NCI-H187 treated with DMSO at 0.1 percent for 48 hours (cell line): ENCODE measurements around the gene CASS4.
"Not testable (repeated sequence)": the region's sequence is repeated elsewhere in the genome, so short reads cannot be mapped to it uniquely, and the experiment has no call there.

Experiments used
- DNase-seq: peaks from one replicate; lab custom pipeline; 2025; lab: John Stamatoyannopoulos, UW

CASS4 gene, protein sequence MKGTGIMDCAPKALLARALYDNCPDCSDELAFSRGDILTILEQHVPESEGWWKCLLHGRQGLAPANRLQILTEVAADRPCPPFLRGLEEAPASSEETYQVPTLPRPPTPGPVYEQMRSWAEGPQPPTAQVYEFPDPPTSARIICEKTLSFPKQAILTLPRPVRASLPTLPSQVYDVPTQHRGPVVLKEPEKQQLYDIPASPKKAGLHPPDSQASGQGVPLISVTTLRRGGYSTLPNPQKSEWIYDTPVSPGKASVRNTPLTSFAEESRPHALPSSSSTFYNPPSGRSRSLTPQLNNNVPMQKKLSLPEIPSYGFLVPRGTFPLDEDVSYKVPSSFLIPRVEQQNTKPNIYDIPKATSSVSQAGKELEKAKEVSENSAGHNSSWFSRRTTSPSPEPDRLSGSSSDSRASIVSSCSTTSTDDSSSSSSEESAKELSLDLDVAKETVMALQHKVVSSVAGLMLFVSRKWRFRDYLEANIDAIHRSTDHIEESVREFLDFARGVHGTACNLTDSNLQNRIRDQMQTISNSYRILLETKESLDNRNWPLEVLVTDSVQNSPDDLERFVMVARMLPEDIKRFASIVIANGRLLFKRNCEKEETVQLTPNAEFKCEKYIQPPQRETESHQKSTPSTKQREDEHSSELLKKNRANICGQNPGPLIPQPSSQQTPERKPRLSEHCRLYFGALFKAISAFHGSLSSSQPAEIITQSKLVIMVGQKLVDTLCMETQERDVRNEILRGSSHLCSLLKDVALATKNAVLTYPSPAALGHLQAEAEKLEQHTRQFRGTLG

DNA sequence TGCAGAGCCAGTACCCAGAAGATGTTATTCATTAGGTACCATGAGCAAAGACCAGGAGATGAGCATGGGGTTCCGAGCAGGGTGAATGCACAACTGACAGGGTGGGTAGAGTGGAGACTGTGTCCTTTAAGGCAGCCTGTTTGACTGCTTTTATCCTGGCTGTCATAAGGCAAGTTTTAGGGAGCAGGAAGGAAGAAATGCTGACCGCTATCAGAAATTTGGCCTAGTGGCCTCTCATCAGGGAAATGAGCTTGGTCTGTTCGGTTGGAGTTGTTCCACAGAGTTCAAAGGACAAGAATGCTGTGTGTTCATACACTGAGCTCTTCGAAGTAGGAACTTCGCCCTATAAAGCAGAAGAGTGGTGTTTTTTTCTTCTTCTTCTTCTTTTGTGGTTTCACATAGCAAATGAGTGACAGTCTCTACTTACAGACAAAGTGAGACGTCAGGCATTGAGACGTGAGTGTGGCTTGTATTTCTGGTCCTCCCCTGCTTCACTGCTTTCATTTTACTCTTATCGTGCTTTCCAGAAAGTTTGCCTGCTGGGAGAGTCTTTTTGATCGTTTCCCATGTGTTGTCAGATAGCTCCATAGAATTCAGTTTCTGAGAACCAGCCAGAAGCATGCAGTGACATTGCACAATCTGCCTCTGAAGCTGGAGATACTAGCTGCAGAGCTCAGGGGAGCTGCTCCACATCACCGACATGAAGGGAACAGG is at the start of gene CASS4:
TSS of gene CASS4 (plus strand) at position 502 of the 714 bp plus-strand sequence. CDS start at position 701, 199 bp downstream.
- no peak for DNase-seq

DNA sequence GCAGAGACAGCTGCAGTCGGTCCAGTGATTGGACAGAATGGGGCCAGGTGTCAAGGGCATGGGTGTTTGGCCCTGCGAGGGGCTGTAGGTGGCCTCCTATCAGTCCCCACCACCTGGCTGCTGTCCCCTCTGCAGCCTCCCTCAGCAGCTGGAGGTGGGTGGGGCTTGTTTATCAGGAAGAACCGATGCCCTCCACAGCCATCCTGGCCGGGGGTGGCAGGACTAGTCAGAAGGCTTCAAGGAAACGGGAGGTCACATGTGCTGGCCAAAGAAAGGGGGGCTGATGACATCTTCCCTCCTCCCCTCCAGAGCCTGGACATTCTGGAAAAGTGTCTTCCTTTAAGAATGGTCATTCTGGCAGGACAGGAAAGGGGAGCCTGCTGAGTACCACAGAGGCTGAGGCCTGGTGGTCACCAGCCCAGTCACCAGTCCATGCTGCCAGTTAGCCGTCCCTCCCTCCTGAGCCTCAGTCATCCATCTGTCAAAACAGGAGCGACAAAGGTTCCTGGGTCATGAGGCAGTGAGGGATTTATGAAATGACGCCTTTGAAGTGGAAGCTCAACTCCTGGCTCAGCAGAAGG is 49.1 kb upstream of the CASS4 start:
- no peak for DNase-seq

- no peak for DNase-seq
These were observed 48.6 kb upstream of the CASS4 start for GRCh38 chr20:56363491-56363890.

GRCh38 chr20:56368351-56369134 is 43.5 kb upstream of the CASS4 start:
- DNase-seq: no peak

- DNase-seq: no peak
These were observed 42.9 kb upstream of the CASS4 start for GRCh38 chr20:56369179-56369578.

DNA sequence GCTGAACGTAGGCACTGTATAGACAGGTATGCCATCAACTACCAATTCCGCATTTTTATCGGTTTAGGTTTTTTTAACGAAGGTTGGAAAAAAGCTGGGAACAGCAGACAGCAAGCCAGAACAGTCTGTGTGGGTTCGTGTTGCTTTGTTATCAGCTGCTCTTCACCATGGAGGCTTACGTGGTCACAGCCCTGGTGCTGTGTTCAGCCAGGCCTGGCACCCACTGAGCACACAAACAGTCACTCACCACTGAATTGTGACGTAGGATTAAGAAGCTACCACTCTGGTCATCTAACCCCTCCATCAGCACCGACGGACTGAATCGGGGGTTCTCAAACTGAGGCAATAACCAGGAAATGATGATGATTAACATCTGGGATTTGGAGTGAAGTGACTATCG is 40.1 kb upstream of the CASS4 start:
- DNase-seq: no peak

GRCh38 chr20:56372850-56373249 is 39.2 kb upstream of the CASS4 start:
- DNase-seq: no peak

DNA sequence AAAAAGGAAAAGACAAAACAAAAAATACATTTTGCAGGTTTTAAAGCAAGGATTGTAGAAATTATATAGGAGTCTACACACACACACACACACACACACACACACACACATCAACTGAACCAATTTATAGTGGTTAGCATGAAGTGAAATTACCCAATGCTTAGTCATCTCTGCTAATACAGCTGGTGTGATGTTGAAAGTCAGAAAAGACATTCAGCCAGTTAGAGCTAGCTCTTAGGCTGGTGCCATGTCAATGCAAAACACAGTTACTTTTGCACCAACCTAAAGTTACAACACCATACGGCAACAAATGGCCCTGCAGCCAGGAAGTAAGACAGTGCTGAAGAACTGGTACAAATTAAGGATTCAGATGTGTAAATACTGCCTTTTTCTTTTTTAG is 38.1 kb upstream of the CASS4 start:
- no peak for DNase-seq

GRCh38 chr20:56376331-56376730 is 35.7 kb upstream of the CASS4 start:
- no peak for DNase-seq

DNA sequence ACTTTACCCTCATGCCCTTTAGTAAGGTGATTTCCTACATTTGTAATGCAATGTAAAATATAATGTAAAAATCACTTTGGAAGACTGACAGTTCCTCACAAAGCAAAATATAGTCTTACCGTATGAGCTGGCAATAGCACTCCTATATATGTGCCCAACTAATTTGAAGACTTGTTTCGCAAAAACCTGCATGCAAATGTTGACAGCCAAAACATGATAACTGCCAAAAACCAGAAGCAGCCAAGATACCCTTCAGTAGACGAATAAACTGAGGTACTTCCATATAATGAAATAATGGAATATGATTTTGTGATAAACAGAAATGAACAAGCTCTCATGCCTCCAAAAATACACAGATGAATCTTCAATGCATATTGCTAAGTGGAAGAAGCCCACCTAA is 33.7 kb upstream of the CASS4 start:
- DNase-seq: no peak

GRCh38 chr20:56380375-56380774 is 31.7 kb upstream of the CASS4 start:
- no peak for DNase-seq

DNA sequence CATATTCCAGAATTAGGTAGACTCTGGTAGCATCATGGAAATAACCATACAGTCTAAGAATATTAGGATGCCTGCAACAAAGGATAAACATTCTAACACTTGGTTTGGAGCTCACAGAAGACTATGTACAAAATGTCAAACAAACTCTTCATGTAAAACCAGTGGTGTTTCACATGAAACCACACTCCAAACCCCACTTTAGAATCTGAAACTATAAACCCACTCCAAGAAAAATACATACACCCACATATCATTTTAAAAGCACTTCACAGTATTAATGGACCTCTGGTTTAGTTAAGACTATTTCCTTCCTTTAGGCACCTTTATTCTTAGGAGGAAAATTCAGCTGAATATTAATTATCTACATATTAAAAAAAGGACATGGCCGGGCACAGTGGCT is 30.6 kb upstream of the CASS4 start:
- DNase-seq: no peak

DNA sequence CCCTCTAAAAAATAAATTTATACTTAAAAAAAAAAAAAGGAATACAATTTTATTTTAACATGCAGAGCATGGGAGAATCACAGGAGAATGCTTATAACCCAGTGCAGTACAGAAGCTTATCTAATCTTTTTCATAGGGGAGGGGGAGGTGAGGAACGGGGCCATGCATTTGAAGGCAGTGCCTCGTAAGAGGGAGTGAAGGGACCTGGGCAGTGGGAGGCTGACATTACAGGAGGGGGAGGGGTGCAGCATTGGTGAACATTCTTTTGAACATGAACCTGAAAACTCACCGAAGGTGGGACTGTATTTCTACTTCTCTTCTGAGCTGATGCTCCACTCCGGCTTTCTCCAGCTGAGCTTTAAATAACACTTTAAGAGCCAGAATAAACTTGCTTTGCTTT is 29.4 kb upstream of the CASS4 start:
- no peak for DNase-seq

DNA sequence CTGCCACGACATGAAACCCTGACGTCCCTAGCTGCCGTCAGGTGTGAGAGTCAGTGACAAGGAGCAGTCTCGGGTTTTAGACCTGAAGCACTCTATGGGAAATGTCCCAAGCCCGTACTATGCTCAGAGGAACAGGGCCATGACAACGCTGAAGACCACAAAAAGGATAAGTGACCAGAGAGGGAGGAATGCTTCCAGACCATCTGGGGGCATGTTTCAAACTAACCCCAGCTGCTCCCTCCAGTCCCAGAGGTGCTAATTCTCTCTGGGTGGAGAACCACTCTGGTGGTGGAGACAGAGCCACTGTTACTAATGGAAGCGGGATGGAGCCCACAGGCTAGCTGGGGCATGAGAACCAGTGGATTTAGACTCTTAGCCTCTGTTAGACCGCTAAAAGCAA is 28.7 kb upstream of the CASS4 start:
- no peak for DNase-seq

DNA sequence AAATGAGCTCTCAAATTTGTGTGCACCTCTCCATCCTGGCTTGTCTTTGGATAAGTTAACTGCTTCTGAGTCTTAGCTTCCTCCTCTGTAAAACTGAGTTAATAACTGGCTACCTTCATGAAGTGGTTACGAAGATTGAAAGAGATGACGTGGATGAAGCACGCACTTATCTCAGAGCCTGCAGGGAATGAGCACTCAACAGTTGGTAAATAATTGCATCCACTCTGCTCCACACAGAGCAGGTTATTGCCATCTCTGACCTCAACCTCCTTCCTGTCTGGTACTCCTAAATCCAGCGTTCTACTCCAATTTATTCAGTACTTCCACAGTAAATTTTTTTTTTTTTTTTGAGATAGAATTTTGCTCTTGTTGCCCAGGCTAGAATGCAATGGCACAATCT is 26.9 kb upstream of the CASS4 start:
- DNase-seq: no peak

GRCh38 chr20:56386219-56386618 is 25.8 kb upstream of the CASS4 start:
- DNase-seq: no peak

DNA sequence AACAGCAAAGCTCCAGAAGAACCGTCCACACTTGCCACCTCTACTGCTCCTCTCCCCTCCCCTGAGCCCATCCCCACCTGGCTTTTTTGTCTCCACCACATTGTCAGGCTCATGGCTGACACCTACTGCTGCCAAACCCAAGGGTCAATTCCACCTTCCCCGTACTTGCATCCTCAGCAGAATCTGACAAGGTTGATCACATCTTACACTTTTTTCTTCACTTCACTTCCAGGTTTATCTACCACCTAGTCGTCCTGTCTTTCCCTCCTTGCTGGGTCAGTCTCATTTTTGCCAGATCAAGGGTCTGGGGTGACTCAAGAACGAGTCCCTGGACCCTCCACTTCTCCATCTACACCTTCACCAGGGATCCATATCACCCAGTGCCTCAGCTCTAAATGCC is 23.2 kb upstream of the CASS4 start:
- DNase-seq: no peak

DNA sequence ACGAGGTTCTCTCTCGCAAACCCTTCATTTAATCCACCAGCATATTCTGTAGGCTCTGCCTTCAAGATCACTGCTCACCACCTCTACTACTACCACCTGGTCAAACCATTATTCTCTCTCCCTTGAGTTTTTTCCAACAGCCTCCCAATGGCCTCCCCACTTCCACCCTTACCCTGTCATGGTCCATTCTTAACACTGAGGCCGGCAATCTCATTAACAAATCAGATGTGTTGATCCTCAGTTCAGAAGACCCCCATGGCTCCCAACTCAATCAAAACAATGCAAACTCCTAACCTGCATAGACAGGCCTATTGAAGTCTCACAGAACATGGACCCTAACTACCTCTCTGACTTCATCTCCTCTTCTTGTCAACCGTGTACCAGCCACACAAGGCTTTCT is 22.3 kb upstream of the CASS4 start:
- no peak for DNase-seq

DNA sequence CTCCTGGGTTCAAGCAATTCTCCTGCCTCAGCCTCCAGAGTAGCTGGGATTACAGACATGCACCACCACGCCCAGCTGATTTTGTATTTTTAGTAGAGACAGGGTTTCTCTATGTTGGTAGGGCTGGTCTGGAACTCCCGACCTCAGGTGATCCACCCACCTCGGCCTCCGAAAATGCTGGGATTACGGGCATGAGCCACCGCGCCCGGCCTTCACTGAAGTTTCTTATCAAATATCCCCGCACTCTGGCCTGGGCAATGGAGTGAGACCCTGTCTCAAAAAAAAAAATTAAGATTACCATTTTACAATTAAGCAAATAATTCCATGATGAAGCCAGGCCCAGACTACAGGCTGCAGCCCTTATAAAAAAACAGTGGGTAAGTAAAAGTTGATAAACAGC is 21.7 kb upstream of the CASS4 start:
- DNase-seq: not testable (repeated sequence)

GRCh38 chr20:56391037-56391436 is 21.0 kb upstream of the CASS4 start:
- DNase-seq: no peak

DNA sequence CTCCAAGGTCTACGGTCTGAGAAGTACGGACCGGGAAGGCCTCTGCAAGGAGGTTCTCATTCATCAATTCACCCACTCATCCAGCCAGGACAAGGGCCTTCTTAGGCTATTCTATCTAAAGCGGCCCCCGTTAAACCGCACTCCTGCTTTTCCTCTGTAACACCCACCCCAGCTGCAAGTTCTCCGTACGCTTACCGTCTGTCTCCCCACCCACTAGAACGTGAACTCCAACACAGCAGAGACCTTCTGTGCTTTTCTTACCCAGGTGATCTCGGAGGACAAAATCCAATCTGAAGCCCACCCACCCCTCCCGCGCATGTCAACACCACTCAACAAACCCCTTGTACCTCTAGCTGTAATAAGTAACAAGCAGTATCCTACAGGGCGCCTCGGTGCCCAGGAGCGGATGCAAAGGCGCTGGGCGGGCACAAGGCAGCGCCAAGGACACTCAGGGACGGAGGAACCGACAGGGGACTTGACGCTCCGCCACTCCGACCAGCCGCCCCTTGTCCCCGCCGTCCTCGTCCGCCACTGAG is 20.4 kb upstream of the CASS4 start:
- DNase-seq: no peak
